Smooth muscle cell (in vitro differentiated cells): Measurements from ENCODE around the gene NARS2. TPM values are rescaled to one million over a fixed set of nuclear protein-coding genes. Genes with fewer than 3 reads are reported as not detected.

ENCODE experiments used
- DNase-seq: peaks from one replicate; lab custom pipeline; 2025; ENCODE audit not compliant: unreplicated experiment; lab: John Stamatoyannopoulos, UW
- H2AFZ ChIP-seq: fragments of 200-600 bp; sonication (generic); 2 replicates; pipeline ENCODE4 v1.6.0; 2016; ENCODE audit warnings: antibody characterized with exemption, low read depth, mild to moderate bottlenecking
- H3F3A ChIP-seq: fragments of 200-600 bp; sonication (generic); 2 replicates; pipeline ENCODE4 v1.6.0; 2017; ENCODE audit warnings: antibody characterized with exemption, low read depth
- H3K27ac ChIP-seq: fragments of 200-600 bp; sonication (generic); 2 replicates; pipeline ENCODE4 v1.5.1; 2016; ENCODE audit warnings: low read depth, mild to moderate bottlenecking
- H3K27me3 ChIP-seq: fragments of 200-600 bp; sonication (generic); 2 replicates; pipeline ENCODE4 v1.6.1; 2016; ENCODE audit warnings: low read depth, mild to moderate bottlenecking
- H3K36me3 ChIP-seq: fragments of 200-600 bp; sonication (generic); 2 replicates; pipeline ENCODE4 v1.5.1; 2016; ENCODE audit warnings: low read depth
- H3K4me1 ChIP-seq: fragments of 200-600 bp; sonication (generic); 2 replicates; pipeline ENCODE4 v1.5.1; 2016; ENCODE audit warnings: low read depth
- H3K4me2 ChIP-seq: fragments of 200-600 bp; sonication (generic); 2 replicates; pipeline ENCODE4 v1.6.0; 2016; ENCODE audit warnings: mild to moderate bottlenecking
- H3K4me3 ChIP-seq: fragments of 200-600 bp; sonication (generic); 2 replicates; pipeline ENCODE4 v1.5.1; 2016; ENCODE audit warnings: mild to moderate bottlenecking
- H3K79me2 ChIP-seq: fragments of 200-600 bp; sonication (generic); 2 replicates; pipeline ENCODE4 v1.6.0; 2016; ENCODE audit warnings: low read depth, mild to moderate bottlenecking
- H3K9ac ChIP-seq: fragments of 200-600 bp; sonication (generic); 2 replicates; pipeline ENCODE4 v1.6.0; 2016; ENCODE audit warnings: low read depth
- H3K9me3 ChIP-seq: fragments of 200-600 bp; sonication (generic); replicated peaks from 2 replicates; pipeline ENCODE4 v1.5.1; 2016; ENCODE audit warnings: low read depth
- H4K20me1 ChIP-seq: fragments of 200-600 bp; sonication (generic); 2 replicates; pipeline ENCODE4 v1.6.0; 2016; ENCODE audit warnings: low read depth
- WGBS: methylation state at CpG from one replicate; pipeline ENCODE4 v1.1.7; 2016; ENCODE audit warnings: low lambda C conversion rate; 5-methylcytosine and 5-hydroxymethylcytosine counted together
- polyA plus RNA-seq: library from polyadenylated mRNA; unstranded; fragments of >200 nt; fragmentation: Nextera tagmentation; extraction: Ambion mirVana; gene quantifications from 2 replicates; pipeline ENCODE4 v1.2.1, GENCODE V29; 2016
- total RNA-seq: library from RNA; depleted of rRNA; stranded (reverse); fragments of >200 nt; gene quantifications from 2 replicates; pipeline ENCODE4 v1.2.3, GENCODE V29; 2014
- TF ChIP-seq, protein P1 (sequence below): fragments of 200-600 bp; sonication (generic); IDR thresholded peaks from 2 replicates; pipeline ENCODE4 v1.5.1; 2017; ENCODE audit warnings: borderline replicate concordance, mild to moderate bottlenecking, antibody characterized with exemption; ENCODE audit not compliant: insufficient read depth, poor library complexity, severe bottlenecking

The NARS2 gene
- total and polyA plus RNA-seq, 2 experiments from 2014 or later, result 12.2 to 17.4 TPM

DNA sequence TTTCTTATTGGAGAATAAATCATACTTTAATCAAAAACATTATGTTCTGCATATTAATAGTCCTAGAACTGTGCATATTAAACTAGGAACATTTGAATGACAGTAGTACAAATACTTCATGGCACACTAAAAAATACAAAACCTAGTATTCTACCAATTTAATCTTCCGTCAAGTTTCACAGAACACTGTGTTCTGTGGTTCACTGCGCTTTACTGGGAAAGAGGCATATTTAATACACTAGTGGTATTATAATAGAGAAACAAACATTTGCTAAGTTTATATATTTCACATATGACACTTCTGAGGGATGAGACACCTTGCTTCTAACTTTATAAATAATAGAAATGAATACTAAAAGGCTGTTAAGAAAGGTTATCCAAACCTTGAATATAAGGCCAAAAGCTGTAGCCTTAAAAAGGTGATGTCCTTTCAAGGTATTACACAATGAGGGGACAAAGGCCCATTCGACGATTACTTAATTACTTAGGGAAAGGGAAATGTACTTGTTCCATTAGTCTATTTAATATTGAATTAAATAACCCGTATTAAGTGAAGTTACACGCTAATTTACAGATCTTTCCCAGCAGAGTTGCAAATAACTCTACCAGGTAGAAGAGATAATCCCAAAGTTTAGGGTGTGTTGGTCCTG, 48.0 kb downstream of the NARS2 start:
- no peak overlapping the region for H3K27ac ChIP-seq
- no peaks in the 10 kb centered on the region for H3K9me3 ChIP-seq
- no peaks in the 10 kb centered on the region for H3K79me2 ChIP-seq
- 91% methylated on average over 6 of the region's 6 CpGs for WGBS
- H3F3A ChIP-seq, result no peaks in the 10 kb centered on the region
- H2AFZ ChIP-seq, result no peak overlapping the region
- TF ChIP-seq, protein P1, sequence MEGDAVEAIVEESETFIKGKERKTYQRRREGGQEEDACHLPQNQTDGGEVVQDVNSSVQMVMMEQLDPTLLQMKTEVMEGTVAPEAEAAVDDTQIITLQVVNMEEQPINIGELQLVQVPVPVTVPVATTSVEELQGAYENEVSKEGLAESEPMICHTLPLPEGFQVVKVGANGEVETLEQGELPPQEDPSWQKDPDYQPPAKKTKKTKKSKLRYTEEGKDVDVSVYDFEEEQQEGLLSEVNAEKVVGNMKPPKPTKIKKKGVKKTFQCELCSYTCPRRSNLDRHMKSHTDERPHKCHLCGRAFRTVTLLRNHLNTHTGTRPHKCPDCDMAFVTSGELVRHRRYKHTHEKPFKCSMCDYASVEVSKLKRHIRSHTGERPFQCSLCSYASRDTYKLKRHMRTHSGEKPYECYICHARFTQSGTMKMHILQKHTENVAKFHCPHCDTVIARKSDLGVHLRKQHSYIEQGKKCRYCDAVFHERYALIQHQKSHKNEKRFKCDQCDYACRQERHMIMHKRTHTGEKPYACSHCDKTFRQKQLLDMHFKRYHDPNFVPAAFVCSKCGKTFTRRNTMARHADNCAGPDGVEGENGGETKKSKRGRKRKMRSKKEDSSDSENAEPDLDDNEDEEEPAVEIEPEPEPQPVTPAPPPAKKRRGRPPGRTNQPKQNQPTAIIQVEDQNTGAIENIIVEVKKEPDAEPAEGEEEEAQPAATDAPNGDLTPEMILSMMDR, result no peak
- no peak for DNase-seq
- no peak overlapping the region for H3K9ac ChIP-seq
- H3K4me2 ChIP-seq, result no peak overlapping the region
- no peaks in the 10 kb centered on the region for H4K20me1 ChIP-seq
- no peaks in the 10 kb centered on the region for H3K36me3 ChIP-seq
- H3K4me3 ChIP-seq, result no peak overlapping the region
- H3K4me1 ChIP-seq, result no peaks in the 10 kb centered on the region
- H3K27me3 ChIP-seq, result no peaks in the 10 kb centered on the region

GRCh38 chr11:78525720-78526119, 48.9 kb downstream of the NARS2 start:
- no peak overlapping the region for H3K27ac ChIP-seq
- no peak overlapping the region for H3K4me3 ChIP-seq
- DNase-seq, result no peak
- H3K9me3 ChIP-seq, result no peaks in the 10 kb centered on the region
- TF ChIP-seq, protein P1, result no peak
- H3K4me2 ChIP-seq, result no peak overlapping the region
- H3K4me1 ChIP-seq, result no peaks in the 10 kb centered on the region
- no peaks in the 10 kb centered on the region for H3K27me3 ChIP-seq
- no peaks in the 10 kb centered on the region for H3K36me3 ChIP-seq
- WGBS, result 87% methylated on average over 4 of the region's 4 CpGs
- H2AFZ ChIP-seq, result no peak overlapping the region
- no peaks in the 10 kb centered on the region for H3F3A ChIP-seq
- H3K79me2 ChIP-seq, result no peaks in the 10 kb centered on the region
- H3K9ac ChIP-seq, result no peak overlapping the region
- H4K20me1 ChIP-seq, result no peaks in the 10 kb centered on the region

- H3F3A ChIP-seq, result no peaks in the 10 kb centered on the region
- no peak overlapping the region for H3K4me3 ChIP-seq
- no peaks in the 10 kb centered on the region for H3K27me3 ChIP-seq
- no peak overlapping the region for H2AFZ ChIP-seq
- DNase-seq, result no peak
- no peaks in the 10 kb centered on the region for H3K4me1 ChIP-seq
- H4K20me1 ChIP-seq, result no peaks in the 10 kb centered on the region
- 88% methylated on average over 1 of the region's 1 CpG for WGBS
- H3K9ac ChIP-seq, result no peak overlapping the region
- H3K79me2 ChIP-seq, result peaks cover 4% of the 10 kb centered on the region
- H3K9me3 ChIP-seq, result no peaks in the 10 kb centered on the region
- no peak overlapping the region for H3K27ac ChIP-seq
- no peak overlapping the region for H3K4me2 ChIP-seq
- TF ChIP-seq, protein P1, result no peak
- no peaks in the 10 kb centered on the region for H3K36me3 ChIP-seq
Measured at GRCh38 chr11:78520230-78520629, 54.4 kb downstream of the NARS2 start.

- no peak overlapping the region for H3K9ac ChIP-seq
- H2AFZ ChIP-seq, result no peak overlapping the region
- 85% methylated on average over 4 of the region's 4 CpGs for WGBS
- H3F3A ChIP-seq, result no peaks in the 10 kb centered on the region
- no peak for DNase-seq
- peaks cover 4% of the 10 kb centered on the region for H3K79me2 ChIP-seq
- no peak overlapping the region for H3K4me3 ChIP-seq
- no peak overlapping the region for H3K4me2 ChIP-seq
- H3K27me3 ChIP-seq, result no peaks in the 10 kb centered on the region
- H3K27ac ChIP-seq, result no peak overlapping the region
- H4K20me1 ChIP-seq, result no peaks in the 10 kb centered on the region
- no peaks in the 10 kb centered on the region for H3K9me3 ChIP-seq
- H3K36me3 ChIP-seq, result no peaks in the 10 kb centered on the region
- TF ChIP-seq, protein P1, result no peak
- H3K4me1 ChIP-seq, result no peaks in the 10 kb centered on the region
Measured at GRCh38 chr11:78516281-78516680, 58.4 kb downstream of the NARS2 start.
